ENCODE results near the gene C21orf58.

Gene C21orf58

GRCh38 chr21:46254208-46254975 is 69.3 kb downstream of the C21orf58 start:
- no peak for DNase-seq (ENCODE audit: low spot score)

GRCh38 chr21:46253610-46254124 is 70.0 kb downstream of the C21orf58 start:
- DNase-seq (ENCODE audit: low spot score) = no peak

- no peak for DNase-seq (ENCODE audit: low spot score)
Measured at GRCh38 chr21:46252840-46253239, 70.8 kb downstream of the C21orf58 start.

All from left forelimb (tissue), 1 donor.